ENCODE measurements around the gene PTPRT. TPM values are rescaled to one million over a fixed set of nuclear protein-coding genes. Genes with fewer than 3 reads are reported as not detected.

Gene PTPRT
- total RNA-seq, 1 experiment from 2014 or later, result 0.20 TPM

GRCh38 chr20:42700372-42700771 is 489.3 kb downstream of the PTPRT start:
- TF ChIP-seq CTCF (IDR thresholded peaks at IDR 0.05; ENCODE audit: insufficient read depth in 1 of 2, low read depth in 1 of 2, low read length in 1 of 2, severe bottlenecking in 1 of 2, unreplicated experiment in 1 of 2), result no peak
- intact Hi-C loops (cut with micrococcal nuclease; ENCODE audit: unreplicated experiment), result no loop called here
- H3K4me3 ChIP-seq (ENCODE audit: low read depth, low read length), result no peak overlapping the region
- DNase-seq, result no peak
- no peak overlapping the region for H3K4me3 Mint-ChIP-seq (ENCODE audit: unreplicated experiment)
- peaks cover 23% of the 10 kb centered on the region for H3K9me3 Mint-ChIP-seq (ENCODE audit: unreplicated experiment)
- H3K9me3 ChIP-seq, result peaks cover 19% of the 10 kb centered on the region; the same call in 1 of the 2 replicates
- CTCF ChIA-PET, result no interaction called here
- no peaks in the 10 kb centered on the region for H3K4me1 ChIP-seq
- no peaks in the 10 kb centered on the region for H3K4me1 Mint-ChIP-seq (ENCODE audit: low read depth, unreplicated experiment)
- H3K27me3 ChIP-seq (replicated peaks; ENCODE audit: control insufficient read depth, insufficient read depth, low read length), result no peaks in the 10 kb centered on the region
- H3K36me3 Mint-ChIP-seq (ENCODE audit: insufficient read depth, unreplicated experiment), result no peaks in the 10 kb centered on the region
- H3K27ac Mint-ChIP-seq (ENCODE audit: unreplicated experiment), result no peak overlapping the region
- POLR2A ChIA-PET, result no interaction called here
- no TSS peak for BruUV-seq (replicated peaks)
- no peaks in the 10 kb centered on the region for H3K36me3 ChIP-seq (ENCODE audit: control insufficient read depth, insufficient read depth, low read length)
- H3K27me3 Mint-ChIP-seq (ENCODE audit: insufficient read depth, unreplicated experiment), result peaks cover 14% of the 10 kb centered on the region

DNA sequence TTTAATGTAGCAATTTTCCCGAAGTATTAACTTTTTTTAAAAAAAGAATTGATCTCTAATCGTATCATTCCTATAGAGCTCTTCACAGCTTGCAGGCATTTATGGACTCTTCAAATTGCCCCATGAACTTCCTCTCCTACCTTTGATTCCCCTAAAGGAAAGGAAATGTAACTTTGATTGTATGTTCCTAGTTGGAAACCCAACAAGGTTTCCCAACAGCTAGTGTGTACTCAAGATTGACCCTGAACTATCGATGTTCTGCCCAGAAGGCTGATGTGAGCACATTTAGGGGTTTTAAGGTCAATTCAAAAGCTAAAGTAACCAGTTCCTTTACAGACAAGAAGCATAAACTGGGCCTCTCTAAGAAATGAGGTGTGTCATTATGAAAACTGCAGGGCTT is 491.7 kb downstream of the PTPRT start:
- Mint-ChIP-seq H3K9me3 (ENCODE audit: unreplicated experiment) (peaks cover 5% of the 10 kb centered on the region), H3K4me1 (ENCODE audit: low read depth, unreplicated experiment) (no peaks in the 10 kb centered on the region), H3K36me3 (ENCODE audit: insufficient read depth, unreplicated experiment) (no peaks in the 10 kb centered on the region), H3K27me3 (ENCODE audit: insufficient read depth, unreplicated experiment) (peaks cover 14% of the 10 kb centered on the region), H3K27ac (ENCODE audit: unreplicated experiment) (no peak overlapping the region), H3K4me3 (ENCODE audit: unreplicated experiment) (no peak overlapping the region)
- intact Hi-C loops (cut with micrococcal nuclease; ENCODE audit: unreplicated experiment), result no loop called here
- no TSS peak for BruUV-seq (replicated peaks)
- POLR2A ChIA-PET, result no interaction called here
- TF ChIP-seq CTCF (IDR thresholded peaks at IDR 0.05; ENCODE audit: insufficient read depth in 1 of 2, low read depth in 1 of 2, low read length in 1 of 2, severe bottlenecking in 1 of 2, unreplicated experiment in 1 of 2), result no peak
- H3K4me3 ChIP-seq (ENCODE audit: low read depth, low read length), result no peak overlapping the region
- CTCF ChIA-PET, result no interaction called here
- H3K9me3 ChIP-seq, result peaks cover 3% of the 10 kb centered on the region; the same call in 1 of the 2 replicates
- H3K4me1 ChIP-seq, result no peaks in the 10 kb centered on the region
- H3K27me3 ChIP-seq (replicated peaks; ENCODE audit: control insufficient read depth, insufficient read depth, low read length), result no peaks in the 10 kb centered on the region
- no peak for DNase-seq
- no peaks in the 10 kb centered on the region for H3K36me3 ChIP-seq (ENCODE audit: control insufficient read depth, insufficient read depth, low read length)

GRCh38 chr20:42690842-42691437 is 498.8 kb downstream of the PTPRT start:
- no peak for TF ChIP-seq CTCF (IDR thresholded peaks at IDR 0.05; ENCODE audit: insufficient read depth in 1 of 2, low read depth in 1 of 2, low read length in 1 of 2, severe bottlenecking in 1 of 2, unreplicated experiment in 1 of 2)
- H3K27me3 ChIP-seq (replicated peaks; ENCODE audit: control insufficient read depth, insufficient read depth, low read length), result no peaks in the 10 kb centered on the region
- no peaks in the 10 kb centered on the region for H3K4me1 ChIP-seq
- no peaks in the 10 kb centered on the region for H3K4me1 Mint-ChIP-seq (ENCODE audit: low read depth, unreplicated experiment)
- no peaks in the 10 kb centered on the region for H3K36me3 ChIP-seq (ENCODE audit: control insufficient read depth, insufficient read depth, low read length)
- ChIA-PET POLR2A (no interaction called here), CTCF (no interaction called here)
- no peaks in the 10 kb centered on the region; the same call in 1 of the 2 replicates for H3K9me3 ChIP-seq
- H3K4me3 Mint-ChIP-seq (ENCODE audit: unreplicated experiment), result no peak overlapping the region
- H3K36me3 Mint-ChIP-seq (ENCODE audit: insufficient read depth, unreplicated experiment), result no peaks in the 10 kb centered on the region
- intact Hi-C loops (cut with micrococcal nuclease; ENCODE audit: unreplicated experiment), result no loop called here
- no peak overlapping the region for H3K27ac Mint-ChIP-seq (ENCODE audit: unreplicated experiment)
- peaks cover 22% of the 10 kb centered on the region for H3K9me3 Mint-ChIP-seq (ENCODE audit: unreplicated experiment)
- H3K4me3 ChIP-seq (ENCODE audit: low read depth, low read length), result no peak overlapping the region
- DNase-seq, result no peak
- peaks cover 7% of the 10 kb centered on the region for H3K27me3 Mint-ChIP-seq (ENCODE audit: insufficient read depth, unreplicated experiment)
- BruUV-seq (replicated peaks), result no TSS peak
